Measurements from ENCODE around the gene ANKRD13B.
A peak's percentile ranks its signal among the peaks of the same experiment; 100 is the strongest.

Gene ANKRD13B

GRCh38 chr17:29596811-29597210 lies 3.9 kb downstream of the ANKRD13B start:
- no peak for DNase-seq

- no peak for DNase-seq
Measured at GRCh38 chr17:29597361-29598172, 4.6 kb downstream of the ANKRD13B start.

DNA sequence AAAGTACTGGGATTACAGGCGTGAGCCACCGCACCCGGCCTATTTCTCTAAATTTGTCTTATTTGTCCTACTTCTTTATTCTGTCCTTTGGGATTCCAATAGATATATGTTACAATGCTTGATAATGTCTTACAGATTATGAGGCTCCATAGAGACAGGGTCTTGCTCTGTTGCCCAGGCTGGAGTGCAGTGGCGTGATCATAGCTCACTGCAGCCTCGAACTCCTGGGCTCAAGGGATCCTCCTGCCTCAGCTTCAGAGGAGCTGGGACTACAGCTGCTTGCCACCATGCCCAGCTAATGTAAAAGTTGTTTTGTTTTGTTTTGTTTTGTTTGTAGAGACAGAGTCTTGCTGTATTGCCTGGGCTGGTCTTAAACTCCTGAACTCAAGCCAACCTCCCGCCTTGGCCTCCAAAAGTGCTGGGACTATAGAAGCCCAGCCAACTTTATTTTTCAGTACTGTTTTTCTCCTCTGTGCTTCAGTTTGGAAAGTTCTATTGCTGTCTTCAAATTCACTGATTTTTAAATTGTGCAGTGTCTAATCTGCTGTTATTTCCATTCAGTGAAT lies 10.3 kb downstream of the ANKRD13B start:
- no peak for DNase-seq

DNA sequence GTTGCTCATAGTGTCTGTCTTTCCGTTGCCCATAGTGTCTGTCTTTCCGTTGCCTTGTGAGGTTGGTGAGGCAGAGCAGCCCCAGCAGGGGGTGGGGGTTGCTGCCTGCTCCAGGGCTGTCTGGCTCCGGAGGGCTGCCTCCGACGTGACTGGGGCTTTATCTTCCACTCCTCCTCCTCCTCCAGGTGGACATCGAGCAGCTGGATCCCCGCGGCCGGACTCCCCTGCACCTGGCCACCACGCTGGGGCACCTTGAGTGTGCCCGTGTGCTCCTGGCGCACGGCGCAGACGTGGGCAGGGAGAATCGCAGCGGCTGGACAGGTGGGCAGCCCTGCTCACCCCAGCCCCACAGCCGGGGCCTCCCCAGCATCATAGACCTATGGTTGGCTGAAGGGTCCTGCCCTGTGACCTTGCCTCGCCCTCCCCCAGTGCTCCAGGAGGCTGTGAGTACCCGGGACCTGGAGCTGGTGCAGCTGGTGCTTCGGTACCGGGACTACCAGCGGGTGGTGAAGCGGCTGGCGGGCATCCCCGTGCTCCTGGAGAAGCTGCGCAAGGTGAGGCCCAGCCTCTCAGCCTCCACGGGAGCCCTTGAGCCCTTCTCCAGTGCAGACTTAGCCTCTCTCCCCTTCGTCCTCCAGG lies 14.7 kb downstream of the ANKRD13B start:
- no peak for DNase-seq

GRCh38 chr17:29608986-29609385 lies 16.1 kb downstream of the ANKRD13B start:
- DNase-seq: no peak

DNA sequence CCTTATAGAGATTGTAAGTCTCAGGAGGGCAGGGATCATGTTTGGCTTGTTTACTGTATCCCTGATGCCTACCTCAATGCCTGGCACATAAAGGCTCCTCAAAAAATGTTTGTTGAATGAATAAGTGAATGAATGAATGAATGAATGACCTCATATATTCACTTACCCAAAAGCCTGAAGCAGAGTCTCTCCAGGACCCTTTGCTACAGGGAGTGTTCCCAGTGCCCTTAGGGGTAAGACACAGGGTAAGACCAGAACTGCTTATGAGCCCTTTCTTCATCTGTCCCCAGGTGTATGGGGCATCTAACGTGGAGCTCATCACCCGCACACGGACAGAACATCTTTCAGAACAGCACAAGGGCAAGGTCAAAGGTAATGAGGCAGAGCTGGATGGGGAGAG lies 17.5 kb downstream of the ANKRD13B start:
- no peak for DNase-seq

DNA sequence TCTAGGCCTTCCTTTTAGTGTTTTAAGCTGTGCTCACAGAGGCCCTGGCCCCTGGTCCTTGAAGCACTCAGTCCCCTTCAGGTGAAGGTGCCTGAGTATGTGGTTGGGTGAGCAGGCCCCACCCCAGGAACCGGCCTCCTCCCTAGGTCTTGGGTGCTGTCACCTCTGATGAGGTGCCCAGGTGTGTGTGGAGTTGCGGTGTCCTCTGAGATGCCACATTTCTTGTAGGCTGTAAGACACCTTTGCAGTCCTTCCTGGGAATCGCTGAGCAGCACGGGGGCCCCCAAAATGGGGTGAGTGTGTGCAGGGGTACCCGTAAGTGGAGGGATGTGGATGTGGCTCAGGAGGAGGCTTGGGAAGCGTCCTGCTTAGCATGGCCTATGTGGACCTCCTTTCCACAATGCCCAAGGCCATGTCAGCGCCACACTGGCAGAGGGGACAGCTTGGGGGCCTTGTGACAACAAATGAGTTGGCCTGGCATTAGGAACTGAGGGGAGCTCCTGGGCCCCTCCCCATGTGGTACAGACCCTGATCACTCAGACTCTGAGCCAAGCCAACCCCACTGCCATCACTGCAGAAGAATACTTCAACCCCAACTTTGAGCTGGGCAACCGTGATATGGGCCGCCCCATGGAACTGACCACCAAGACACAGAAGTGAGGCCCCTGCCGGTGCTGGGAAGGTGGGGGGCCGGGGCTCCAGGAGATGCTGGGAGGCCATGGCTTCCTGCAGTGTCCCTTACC lies 18.6 kb downstream of the ANKRD13B start:
- DNase-seq: no peak

DNA sequence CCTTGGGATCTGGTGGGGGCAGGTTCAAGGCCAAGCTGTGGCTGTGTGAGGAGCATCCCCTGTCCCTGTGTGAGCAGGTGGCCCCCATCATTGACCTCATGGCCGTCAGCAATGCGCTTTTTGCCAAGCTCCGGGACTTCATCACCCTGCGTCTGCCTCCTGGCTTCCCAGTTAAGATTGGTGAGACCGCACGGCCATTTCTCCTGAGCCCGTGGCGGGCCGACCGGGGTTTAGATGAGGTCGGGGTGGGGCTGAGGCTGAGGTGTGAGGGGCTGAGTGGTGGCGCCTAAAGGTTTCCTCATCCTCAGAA lies 19.1 kb downstream of the ANKRD13B start:
- DNase-seq: no peak

DNA sequence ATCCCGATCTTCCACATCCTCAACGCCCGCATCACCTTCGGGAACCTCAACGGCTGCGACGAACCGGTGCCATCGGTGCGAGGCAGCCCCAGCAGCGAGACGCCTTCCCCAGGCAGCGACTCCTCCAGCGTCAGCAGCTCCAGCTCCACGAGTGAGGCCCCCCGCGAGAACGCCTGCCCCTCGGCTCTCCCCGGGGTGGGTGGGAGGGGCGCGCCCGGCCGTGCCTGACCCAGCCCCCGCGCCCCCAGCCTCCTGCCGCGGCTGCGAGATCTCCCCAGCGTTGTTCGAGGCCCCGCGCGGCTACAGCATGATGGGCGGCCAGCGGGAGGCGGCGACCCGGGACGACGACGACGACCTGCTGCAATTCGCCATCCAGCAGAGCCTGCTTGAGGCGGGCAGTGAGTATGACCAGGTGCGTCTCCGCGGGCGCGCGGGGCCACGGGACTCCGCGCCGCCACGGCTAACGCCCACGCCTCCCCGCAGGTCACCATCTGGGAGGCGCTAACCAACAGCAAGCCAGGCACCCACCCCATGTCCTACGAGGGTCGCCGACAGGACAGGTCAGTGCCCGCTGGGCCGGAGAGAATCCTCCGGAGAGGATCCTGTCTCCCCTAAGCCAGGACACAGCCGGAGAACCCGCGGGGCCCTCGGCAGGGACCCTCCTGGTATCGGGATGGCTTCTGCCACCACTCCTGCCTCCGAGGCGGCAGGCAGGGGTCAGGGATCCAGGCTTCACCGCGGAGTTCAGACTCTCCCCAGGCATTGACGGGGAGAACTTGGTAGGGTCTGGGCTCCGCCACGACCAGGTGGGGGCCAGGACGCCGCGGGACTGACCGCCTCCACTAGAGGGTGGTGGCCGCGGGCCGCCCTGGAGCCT lies 19.7 kb downstream of the ANKRD13B start:
- no peak for DNase-seq

- no peak for DNase-seq
Measured at GRCh38 chr17:29613352-29613837, 20.5 kb downstream of the ANKRD13B start.

DNA sequence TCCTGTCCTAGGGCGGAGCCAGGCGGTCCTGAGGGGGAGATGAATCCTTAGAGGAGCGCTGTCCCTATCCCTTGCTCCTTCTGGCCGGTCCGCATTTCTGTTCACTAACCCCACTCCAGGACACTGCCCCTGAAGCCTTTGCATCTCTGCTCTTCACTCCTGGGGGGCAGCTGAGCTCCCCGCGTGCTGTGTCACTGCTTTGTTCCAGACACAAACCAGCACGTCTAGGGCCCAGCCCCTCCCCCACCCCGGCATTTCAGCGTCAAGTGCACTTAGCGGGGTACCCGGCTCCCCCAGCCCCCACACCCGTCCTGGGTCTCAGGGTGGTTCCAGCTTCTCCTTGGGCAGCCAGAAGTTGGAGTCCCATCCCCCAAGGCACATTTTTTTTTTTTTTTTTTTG lies 20.9 kb downstream of the ANKRD13B start:
- DNase-seq: no peak

- DNase-seq: no peak
Measured at GRCh38 chr17:29614349-29615047, 21.6 kb downstream of the ANKRD13B start.

GRCh38 chr17:29615048-29615385 lies 22.1 kb downstream of the ANKRD13B start:
- no peak for DNase-seq

- DNase-seq: peak; percentile 30 to 66
Measured at GRCh38 chr17:29615492-29616299, 22.8 kb downstream of the ANKRD13B start.

- no peak for DNase-seq
Measured at GRCh38 chr17:29616300-29617048, 23.5 kb downstream of the ANKRD13B start.

GRCh38 chr17:29617125-29617480 lies 24.2 kb downstream of the ANKRD13B start:
- peak in 1 of 2 experiments; percentile 65 for DNase-seq

DNA sequence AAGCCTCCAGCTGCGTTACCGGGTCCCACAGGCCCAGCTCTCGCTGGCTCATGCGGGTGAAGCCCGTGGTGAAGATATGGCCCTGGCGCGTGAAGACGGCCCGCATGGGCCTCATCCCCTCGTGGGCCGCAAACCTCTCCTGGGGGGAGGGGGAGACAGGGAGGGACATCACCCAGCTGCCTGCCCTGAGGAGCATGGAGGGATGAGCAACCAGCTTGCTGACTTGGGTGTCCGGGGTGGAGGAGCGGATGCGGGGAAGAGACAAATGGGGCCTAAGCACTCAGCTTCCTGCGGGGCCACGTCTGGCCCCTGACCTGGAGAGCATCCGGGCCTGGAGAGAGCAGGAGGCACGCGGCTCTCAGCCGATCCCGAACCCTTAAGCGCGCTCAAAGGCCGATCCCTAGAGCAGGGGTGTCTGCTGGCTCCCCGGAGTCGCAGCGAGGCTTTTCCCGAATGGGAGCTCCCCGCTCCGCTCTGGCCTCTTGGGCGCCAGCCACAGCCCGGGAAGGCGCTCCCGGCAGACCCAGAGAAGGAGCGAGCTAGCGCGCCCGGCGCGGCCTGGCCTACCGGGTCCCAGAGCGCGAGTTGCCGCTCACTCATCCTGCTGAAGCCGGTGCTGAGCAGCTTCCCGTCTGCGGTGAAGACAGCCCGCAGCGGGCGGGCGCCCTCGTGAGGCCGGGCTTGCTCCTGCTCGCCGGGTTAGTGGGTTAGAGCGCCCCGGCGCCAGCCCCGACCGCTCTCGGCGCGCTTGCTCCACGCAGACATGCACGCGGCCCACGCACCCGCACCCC lies 24.7 kb downstream of the ANKRD13B start:
- peak; percentile 38 to 39 for DNase-seq

GRCh38 chr17:29618272-29619065 lies 25.5 kb downstream of the ANKRD13B start:
- DNase-seq: no peak

DNA sequence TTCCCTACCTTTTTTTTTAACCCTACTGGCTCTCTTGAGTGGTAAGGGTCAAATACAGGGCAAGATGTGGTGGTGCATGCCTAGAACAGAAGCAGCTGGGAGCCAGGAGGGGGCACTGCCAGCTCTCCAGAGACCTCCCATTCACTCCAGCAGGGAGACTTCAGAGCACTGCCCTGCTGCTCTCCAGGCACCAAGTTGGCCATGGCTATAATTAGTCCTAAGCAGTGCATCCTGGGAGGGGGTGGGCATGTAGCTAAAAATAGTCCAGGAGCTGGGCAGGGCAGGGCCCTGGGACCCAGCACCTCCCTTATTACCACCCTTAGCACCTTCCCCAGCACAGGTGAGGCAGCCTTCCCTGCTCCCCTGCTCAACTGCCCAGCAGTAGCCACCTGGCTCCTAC lies 26.3 kb downstream of the ANKRD13B start:
- DNase-seq: no peak

All from NCI-H187 (cell line).